NCI-H345 treated with DMSO at 0.1 percent for 48 hours (cell line): ENCODE results near the gene DHRS9.

ENCODE experiments used
- DNase-seq: peaks from one replicate; lab custom pipeline; 2025; ENCODE audit not compliant: unreplicated experiment; lab: John Stamatoyannopoulos, UW

Gene DHRS9

DNA sequence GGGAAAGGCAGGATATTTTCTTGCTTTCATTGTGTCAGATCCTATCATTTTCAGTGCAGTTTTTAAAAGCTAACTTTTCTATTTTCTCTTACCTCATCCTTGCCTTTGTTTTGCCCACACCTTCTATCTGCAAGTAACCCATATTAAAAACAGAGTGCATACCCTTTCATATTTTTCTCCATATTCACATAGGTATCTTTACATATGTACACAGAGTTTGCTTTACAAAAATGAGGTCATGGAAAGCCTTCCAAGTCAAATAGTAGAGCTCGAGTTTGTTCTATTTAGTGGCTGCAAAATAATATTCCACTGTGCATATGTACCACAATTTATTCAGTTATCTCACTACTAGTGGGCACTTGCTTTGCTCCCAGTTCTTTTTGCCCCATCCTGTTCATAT lies 3.9 kb upstream of the DHRS9 start:
- DNase-seq, result no peak

DNA sequence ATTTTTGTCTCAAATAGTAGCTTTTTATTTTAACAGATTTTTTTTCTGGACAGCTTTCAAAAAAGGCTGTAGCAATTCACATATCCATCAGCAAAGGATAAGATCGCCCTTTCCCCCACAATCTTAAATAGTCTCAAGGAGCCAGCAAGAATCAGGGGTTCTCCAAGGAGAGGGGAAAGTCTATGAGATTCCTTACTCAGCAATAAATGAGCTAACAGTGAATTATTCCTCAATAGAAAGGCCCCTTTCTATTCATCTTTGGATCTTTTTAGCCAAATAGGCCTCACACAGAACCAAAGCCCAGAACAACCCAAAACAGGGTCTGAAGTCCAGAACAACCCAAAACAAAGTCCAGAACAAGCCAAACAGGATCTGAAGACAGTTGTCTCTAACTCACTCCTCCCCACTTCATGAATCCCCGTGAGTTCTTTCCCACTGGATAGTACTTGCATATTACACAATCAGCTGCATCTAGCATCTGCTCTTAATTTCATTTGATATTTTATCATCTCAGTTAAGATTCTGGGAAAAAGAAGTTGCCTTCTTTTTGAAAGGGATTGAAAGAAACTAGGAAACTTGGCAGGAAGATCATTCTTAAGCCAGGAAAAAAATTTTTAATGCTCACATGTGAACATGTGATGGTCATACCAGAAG lies 3.4 kb upstream of the DHRS9 start:
- no peak for DNase-seq

DNA sequence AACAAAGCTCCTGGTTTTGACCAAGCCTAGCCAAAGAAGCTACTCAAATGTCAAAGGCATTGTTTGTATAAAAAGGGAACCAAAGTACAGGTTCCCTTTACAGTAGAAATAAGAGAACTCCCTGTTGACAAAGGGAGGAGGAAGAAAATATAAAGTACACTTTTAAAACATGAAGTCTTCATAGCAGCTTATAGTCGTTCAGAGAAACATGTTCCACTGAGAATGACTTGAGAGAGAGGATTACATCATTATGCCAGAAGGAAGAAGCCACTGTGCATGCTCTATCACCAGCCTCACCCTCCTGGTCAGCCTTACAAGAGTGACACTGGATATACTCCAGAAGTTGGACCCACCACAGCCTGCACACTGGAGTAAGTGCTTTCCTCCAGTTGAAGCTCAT lies 2.5 kb upstream of the DHRS9 start:
- DNase-seq, result no peak

GRCh38 chr2:169069833-169070232 lies 470 bp downstream of the DHRS9 start:
- no peak for DNase-seq

DNA sequence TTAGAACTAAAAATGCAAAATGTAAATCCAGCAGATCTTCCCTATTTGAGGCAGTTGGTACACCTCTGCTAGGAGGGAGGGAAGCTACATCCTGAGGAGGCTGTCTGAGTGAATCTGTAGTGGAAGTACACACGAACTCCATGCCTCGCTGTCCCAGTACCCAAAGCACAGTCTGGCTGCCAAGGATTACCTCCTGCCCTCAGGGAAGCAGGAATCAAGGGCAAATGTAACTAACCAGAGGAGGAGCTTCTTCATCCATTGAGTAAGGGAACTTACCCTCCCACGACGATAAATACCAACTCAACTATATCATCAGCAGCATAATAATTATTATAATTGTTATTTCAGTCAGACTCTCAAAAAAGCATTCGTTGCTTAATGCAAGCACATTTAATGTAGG lies 2.1 kb downstream of the DHRS9 start:
- DNase-seq, result no peak

DNA sequence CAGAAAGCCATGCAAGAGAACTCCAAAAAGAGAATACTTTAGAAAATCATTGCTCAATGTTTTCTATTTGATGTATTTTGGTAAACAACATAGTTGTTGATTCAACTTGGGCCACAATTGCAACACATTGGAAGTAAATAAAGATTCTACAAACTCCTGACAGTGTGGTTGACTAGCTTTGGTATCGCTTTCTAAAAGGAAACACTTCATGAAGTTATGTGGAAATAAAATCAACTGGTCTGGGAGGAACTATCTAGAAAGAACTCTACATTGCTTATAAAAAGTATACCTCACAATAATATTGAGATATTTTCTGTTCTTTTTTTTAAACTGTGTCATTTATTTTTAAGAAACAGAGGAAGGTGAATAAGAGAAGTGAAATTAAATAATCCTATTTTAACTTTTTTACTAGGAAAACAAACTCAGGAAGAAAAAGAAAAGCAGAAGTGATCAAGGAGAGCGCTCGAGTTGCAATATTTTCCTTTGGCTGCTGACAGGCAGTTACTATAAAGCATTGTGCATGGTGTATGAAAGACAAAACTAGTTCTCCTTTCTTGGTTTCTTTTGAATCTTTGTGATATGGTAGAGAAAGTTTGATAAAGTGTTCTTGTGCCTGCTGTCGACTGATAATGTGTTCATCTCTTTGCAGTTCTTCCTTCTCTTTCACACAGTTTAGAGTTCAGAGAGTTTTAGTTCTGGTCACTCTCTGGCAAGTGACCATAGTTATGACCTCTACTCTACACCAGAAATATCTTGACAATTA lies 3.0 kb downstream of the DHRS9 start:
- no peak for DNase-seq

- no peak for DNase-seq
Observed at GRCh38 chr2:169073211-169073962, 4.0 kb downstream of the DHRS9 start.

- DNase-seq, result no peak
Observed at GRCh38 chr2:169073963-169074751, 4.8 kb downstream of the DHRS9 start.

GRCh38 chr2:169077674-169078240 lies 8.4 kb downstream of the DHRS9 start:
- no peak for DNase-seq

DNA sequence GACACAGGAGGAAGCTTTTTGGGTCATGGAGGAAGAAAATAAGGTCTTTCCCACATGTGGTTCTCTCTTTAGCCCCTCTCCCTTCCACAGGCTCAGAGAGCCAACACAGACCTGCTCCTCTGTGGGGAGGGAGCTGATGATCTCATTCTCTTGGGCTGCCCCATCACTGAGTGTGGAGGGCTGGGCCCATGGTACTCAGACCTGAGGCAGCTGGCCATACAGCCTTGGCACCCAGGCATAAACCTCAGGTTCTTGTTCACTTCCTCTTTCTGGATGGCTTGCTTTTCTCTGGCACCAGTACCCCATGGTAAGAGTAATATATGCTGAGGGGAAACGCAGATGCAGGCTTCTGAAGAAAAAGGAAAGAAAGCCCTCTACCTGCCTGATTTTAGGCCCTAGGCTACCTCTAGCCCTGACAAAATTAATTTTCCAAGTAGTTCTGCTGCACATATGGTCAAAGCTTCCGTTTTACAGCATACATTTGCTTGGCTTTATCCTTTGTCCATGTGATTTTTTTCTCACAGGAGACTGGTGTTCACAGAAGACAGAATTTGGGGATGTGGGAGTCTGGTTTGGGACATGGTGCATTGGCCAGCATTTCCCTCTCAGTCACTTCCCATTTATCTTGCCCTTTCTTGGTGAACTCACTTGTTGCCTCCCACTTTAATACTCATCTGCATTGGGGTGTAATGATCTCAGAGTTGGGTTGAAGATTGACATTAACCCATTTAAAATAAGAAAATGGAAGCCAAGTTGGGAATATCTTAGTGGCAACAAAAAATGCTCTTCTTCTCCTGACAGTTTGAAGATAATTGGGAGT lies 11.1 kb downstream of the DHRS9 start:
- DNase-seq, result no peak

- DNase-seq, result no peak
Observed at GRCh38 chr2:169081551-169081950, 12.2 kb downstream of the DHRS9 start.

- DNase-seq, result no peak
Observed at GRCh38 chr2:169082995-169083394, 13.6 kb downstream of the DHRS9 start.

DNA sequence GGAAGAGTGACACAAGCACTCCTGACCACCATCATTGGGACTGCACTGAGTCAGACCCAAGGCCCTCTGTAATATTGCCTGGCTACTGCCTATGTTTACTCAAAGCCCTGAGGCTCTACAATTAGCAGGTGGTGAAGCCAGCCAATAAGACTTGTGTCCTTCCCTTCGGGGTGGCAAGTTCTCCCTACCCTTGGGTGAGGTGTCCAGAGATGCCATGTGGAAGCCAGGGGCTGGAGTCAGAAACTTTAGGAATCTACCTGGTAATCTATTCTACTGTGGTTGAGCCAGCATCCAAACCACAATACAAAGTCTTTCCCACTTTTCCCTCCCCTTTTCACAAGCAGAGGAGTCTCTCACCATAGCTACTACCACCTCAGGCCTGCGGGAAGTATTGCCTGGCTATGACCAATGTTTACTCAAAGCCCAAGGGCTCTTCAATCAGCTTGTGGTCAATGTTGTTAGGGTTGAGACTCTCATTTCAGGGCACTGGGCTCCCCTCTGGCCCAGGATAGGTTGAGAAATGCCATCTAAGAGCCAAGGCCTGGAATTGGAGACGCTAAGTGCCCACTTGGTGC lies 17.6 kb downstream of the DHRS9 start:
- no peak for DNase-seq

DNA sequence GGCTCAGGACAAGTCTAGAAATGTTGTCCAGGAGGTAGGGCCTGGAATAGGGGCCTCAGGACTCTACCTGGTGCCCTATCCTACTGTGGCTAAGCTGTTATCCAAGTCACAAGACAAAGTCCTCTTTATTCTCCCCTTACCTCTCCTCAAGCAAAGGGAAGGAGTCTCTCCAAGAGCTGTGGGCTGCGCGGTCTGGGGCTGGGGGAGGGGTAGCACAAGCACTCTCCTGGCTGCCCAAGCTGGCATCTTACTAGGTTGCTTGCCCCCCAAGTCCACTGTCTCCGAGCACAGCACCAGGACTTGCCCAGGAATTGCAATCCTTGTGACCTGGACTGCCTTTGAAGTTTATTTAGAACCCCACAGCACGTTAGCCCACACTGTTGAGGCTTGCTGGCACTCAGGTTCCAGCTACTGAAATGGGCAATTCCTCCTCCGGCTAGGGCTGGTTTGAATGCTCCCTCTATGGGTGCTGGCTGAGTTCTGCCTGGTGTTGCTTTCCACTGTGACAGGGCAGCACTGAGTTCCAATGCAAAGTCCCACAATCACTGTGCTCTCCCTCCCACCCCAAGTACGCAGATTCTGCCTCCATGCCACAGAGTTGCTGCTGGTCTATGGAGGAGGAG lies 18.5 kb downstream of the DHRS9 start:
- DNase-seq, result no peak

DNA sequence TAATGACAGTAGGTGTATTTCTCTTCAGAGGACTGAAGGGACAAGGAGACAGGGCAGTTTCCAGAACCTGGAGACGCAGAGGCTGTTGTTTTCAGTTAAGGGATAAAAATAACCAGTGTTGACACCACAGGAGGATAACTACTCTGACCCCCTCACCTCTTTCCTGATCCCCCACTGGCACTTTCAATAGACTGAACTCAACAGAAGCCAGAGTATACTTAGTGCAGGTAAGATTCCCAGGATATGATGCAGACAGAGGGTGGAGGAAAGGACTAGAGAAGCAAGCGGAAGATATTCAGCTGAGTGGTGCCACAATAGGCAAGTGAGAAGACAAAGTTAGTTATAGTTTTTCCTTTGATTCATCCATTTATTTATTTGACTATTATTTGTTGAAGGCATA lies 19.8 kb downstream of the DHRS9 start:
- DNase-seq, result no peak

DNA sequence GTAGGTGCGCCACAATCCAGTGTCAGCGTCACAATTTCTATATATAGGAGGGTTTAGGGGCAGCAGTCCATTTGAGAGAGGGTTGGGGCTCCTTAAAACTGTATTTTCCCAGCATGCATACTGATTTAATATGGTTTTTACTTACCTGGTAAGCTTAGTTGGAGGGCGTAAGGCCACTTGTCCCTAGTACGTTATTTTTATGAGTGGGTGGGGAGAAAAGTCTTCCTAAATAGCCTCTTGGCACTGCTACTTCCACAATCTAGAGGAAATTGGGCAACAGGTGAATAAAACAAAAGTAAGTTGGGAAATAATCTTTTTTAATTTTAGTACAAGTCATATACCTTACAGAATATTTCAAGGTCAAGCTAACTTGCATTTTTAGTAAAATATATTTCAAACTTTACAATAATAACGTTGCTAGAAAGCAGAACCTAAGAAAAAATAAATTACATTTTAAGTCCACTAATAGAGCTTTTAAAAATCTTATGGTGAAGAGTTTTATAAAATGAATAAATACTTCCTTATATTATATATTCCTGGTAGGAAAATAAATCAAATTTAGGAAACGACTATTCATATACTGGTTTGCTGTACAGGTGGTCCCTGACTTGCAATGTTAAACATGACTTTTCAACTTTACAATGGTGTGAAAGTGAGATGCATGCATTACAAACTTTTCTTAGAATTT lies 20.9 kb downstream of the DHRS9 start:
- DNase-seq, result no peak

GRCh38 chr2:169091256-169091655 lies 21.9 kb downstream of the DHRS9 start:
- DNase-seq, result no peak

- no peak for DNase-seq
Observed at GRCh38 chr2:169091761-169092519, 22.6 kb downstream of the DHRS9 start.
